IMR-90 (cell line): ENCODE measurements around the gene PMF1. TPM values are rescaled to one million over a fixed set of nuclear protein-coding genes. Genes with fewer than 3 reads are reported as not detected.

Source experiments
- ATAC-seq: fragments of 200-7000 bp; cut with Tn5 transposase; 2 replicates; pipeline ENCODE4 v1.9.1; 2020; ENCODE audit warnings: low read depth, mild to moderate bottlenecking, moderate library complexity
- BruUV-seq: library from RNA; stranded (reverse); fragments of 400-500 nt; replicated peaks from 2 replicates; lab custom pipeline; 2021; lab: Mats Ljungman, UMichigan
- CTCF ChIA-PET: fragments of 300-600 bp; formaldehyde crosslinking; extraction: SDS; loops from one replicate; lab custom pipeline; 2021; ENCODE audit warnings: antibody characterized with exemption; lab: Yijun Ruan, JAX
- POLR2A ChIA-PET: fragments of 300-600 bp; sonication (Branson Sonifier 250); formaldehyde crosslinking; loops from one replicate; lab custom pipeline; 2022; ENCODE audit warnings: antibody characterized with exemption; ENCODE audit not compliant: unreplicated experiment; lab: Charles Lee
- DNase-seq: peaks from one replicate; pipeline ENCODE4 v3.0.0; 2013
- H2AFZ ChIP-seq: replicated peaks from 2 replicates; pipeline ENCODE3; 2013; ENCODE audit warnings: low read length, mild to moderate bottlenecking; ENCODE audit not compliant: poor library complexity
- H2AK5ac ChIP-seq: 2 replicates; pipeline ENCODE4 v1.6.1; 2013; ENCODE audit warnings: low read depth, low read length, inconsistent platforms
- H2AK9ac ChIP-seq: replicated peaks from 2 replicates; pipeline ENCODE3; 2013; ENCODE audit warnings: mild to moderate bottlenecking, low read depth, low read length, moderate library complexity; ENCODE audit not compliant: poor library complexity
- H2BK120ac ChIP-seq: 2 replicates; pipeline ENCODE4 v1.6.1; 2013; ENCODE audit warnings: low read depth, low read length, inconsistent platforms
- H2BK15ac ChIP-seq: 3 replicates; pipeline ENCODE4 v1.6.1; 2013; ENCODE audit warnings: low read depth, low read length, inconsistent platforms
- H2BK20ac ChIP-seq: 2 replicates; pipeline ENCODE4 v1.6.1; 2013; ENCODE audit warnings: low read depth, mild to moderate bottlenecking, inconsistent platforms, low read length, moderate library complexity
- H2BK5ac ChIP-seq: 2 replicates; pipeline ENCODE4 v1.6.1; 2013; ENCODE audit warnings: mild to moderate bottlenecking, low read depth, low read length, inconsistent platforms; ENCODE audit not compliant: poor library complexity, severe bottlenecking
- H3K14ac ChIP-seq: replicated peaks from 2 replicates; pipeline ENCODE4 v1.6.1; 2013; ENCODE audit warnings: low read depth, low read length, inconsistent platforms
- H3K18ac ChIP-seq: 2 replicates; pipeline ENCODE4 v1.6.1; 2013; ENCODE audit warnings: low read depth, low read length, control low read depth
- H3K23ac ChIP-seq: 2 replicates; pipeline ENCODE4 v1.6.1; 2013; ENCODE audit warnings: low read depth, low read length, inconsistent platforms
- H3K27ac ChIP-seq: 2 replicates; pipeline ENCODE4 v1.5.1; 2013; ENCODE audit warnings: mild to moderate bottlenecking, control low read depth, low read length; ENCODE audit not compliant: insufficient read depth
- H3K27me3 ChIP-seq: 2 replicates; pipeline ENCODE4 v1.6.1; 2013; ENCODE audit warnings: low read length; ENCODE audit not compliant: control insufficient read depth, insufficient read depth
- H3K36me3 ChIP-seq: 2 replicates; pipeline ENCODE4 v1.6.1; 2013; ENCODE audit warnings: low read length, mixed read lengths; ENCODE audit not compliant: control insufficient read depth, insufficient read depth
- H3K4ac ChIP-seq: 2 replicates; pipeline ENCODE4 v1.6.1; 2013; ENCODE audit warnings: low read depth, low read length, inconsistent platforms
- H3K4me1 ChIP-seq: 2 replicates; pipeline ENCODE4 v1.6.1; 2013; ENCODE audit warnings: low read length, mixed read lengths; ENCODE audit not compliant: control insufficient read depth, insufficient read depth
- H3K4me2 ChIP-seq: 2 replicates; pipeline ENCODE4 v1.6.1; 2013; ENCODE audit warnings: low read depth, mild to moderate bottlenecking, control low read depth, low read length, moderate library complexity
- H3K4me3 ChIP-seq: 2 replicates; pipeline ENCODE4 v1.5.1; 2013; ENCODE audit warnings: low read depth, mild to moderate bottlenecking, control low read depth, low read length, moderate library complexity; ENCODE audit not compliant: insufficient read depth
- H3K56ac ChIP-seq: 2 replicates; pipeline ENCODE4 v1.6.1; 2013; ENCODE audit warnings: low read length, inconsistent platforms; ENCODE audit not compliant: insufficient read depth; ENCODE audit errors: extremely low read depth
- H3K79me1 ChIP-seq, 2 experiments: 2 replicates each; pipeline ENCODE4 v1.6.1; 2013; ENCODE audit warnings: low read length in 2 of 2, inconsistent platforms in 1 of 2, low read depth in 1 of 2
- H3K9ac ChIP-seq: 2 replicates; pipeline ENCODE4 v1.6.1; 2013; ENCODE audit warnings: low read depth, low read length, control low read depth
- H3K9me1 ChIP-seq: 2 replicates; pipeline ENCODE4 v1.6.1; 2013; ENCODE audit warnings: low read length, inconsistent platforms; ENCODE audit not compliant: insufficient read depth
- H3K9me3 ChIP-seq: 2 replicates; pipeline ENCODE4 v1.6.1; 2013; ENCODE audit warnings: low read length; ENCODE audit not compliant: control insufficient read depth, insufficient read depth
- H4K20me1 ChIP-seq: 2 replicates; pipeline ENCODE4 v1.6.1; 2013; ENCODE audit warnings: low read length, inconsistent platforms; ENCODE audit not compliant: insufficient read depth
- H4K5ac ChIP-seq: 2 replicates; pipeline ENCODE4 v1.6.1; 2013; ENCODE audit warnings: mild to moderate bottlenecking, low read depth, low read length, control low read depth
- H4K8ac ChIP-seq, 2 experiments: 2 replicates each; pipeline ENCODE4 v1.6.1; 2013; ENCODE audit warnings: low read depth in 2 of 2, low read length in 2 of 2, control low read depth in 1 of 2, inconsistent platforms in 1 of 2
- H4K91ac ChIP-seq: 2 replicates; pipeline ENCODE4 v1.6.1; 2013; ENCODE audit warnings: low read depth, low read length, inconsistent platforms; ENCODE audit not compliant: insufficient read depth
- BHLHE40 ChIP-seq: fragments of 150-350 bp; IDR thresholded peaks from 2 replicates; pipeline ENCODE4 v1.6.1; 2016; ENCODE audit warnings: mild to moderate bottlenecking, low read depth, low read length
- CEBPB ChIP-seq: IDR thresholded peaks from 2 replicates; pipeline ENCODE4 v1.6.1; 2012; ENCODE audit warnings: low read depth, low read length, improper control_type of control experiment
- CHD1 ChIP-seq: IDR thresholded peaks from 2 replicates; pipeline ENCODE4 v1.6.1; 2012; ENCODE audit warnings: low read depth, low read length, improper control_type of control experiment
- ELK1 ChIP-seq: fragments of 150-350 bp; IDR thresholded peaks from 2 replicates; pipeline ENCODE4 v1.6.1; 2016; ENCODE audit warnings: low read depth, mild to moderate bottlenecking, low read length, moderate library complexity, borderline replicate concordance
- FOS ChIP-seq: fragments of 150-350 bp; IDR thresholded peaks from 2 replicates; pipeline ENCODE4 v1.6.1; 2016; ENCODE audit warnings: low read depth, low read length
- MAFK ChIP-seq: IDR thresholded peaks from 2 replicates; pipeline ENCODE4 v1.6.1; 2012; ENCODE audit warnings: low read depth, low read length, improper control_type of control experiment
- MAZ ChIP-seq: IDR thresholded peaks from 2 replicates; pipeline ENCODE4 v1.6.1; 2012; ENCODE audit warnings: low read depth, mild to moderate bottlenecking, low read length, improper control_type of control experiment, moderate library complexity, borderline replicate concordance
- MXI1 ChIP-seq: IDR thresholded peaks from 2 replicates; pipeline ENCODE4 v1.6.1; 2012; ENCODE audit warnings: low read depth, mild to moderate bottlenecking, low read length, moderate library complexity, borderline replicate concordance
- NFE2L2 ChIP-seq: fragments of 150-350 bp; IDR thresholded peaks from 2 replicates; pipeline ENCODE4 v1.6.1; 2016; ENCODE audit warnings: low read depth, mild to moderate bottlenecking, low read length
- POLR2A ChIP-seq: IDR thresholded peaks from 2 replicates; pipeline ENCODE4 v1.6.1; 2012; ENCODE audit warnings: mild to moderate bottlenecking, low read depth, low read length
- RAD21 ChIP-seq: IDR thresholded peaks from 2 replicates; pipeline ENCODE4 v1.6.1; 2012; ENCODE audit warnings: low read length, improper control_type of control experiment
- RCOR1 ChIP-seq: IDR thresholded peaks from 2 replicates; pipeline ENCODE4 v1.6.1; 2012; ENCODE audit warnings: mild to moderate bottlenecking, low read length, improper control_type of control experiment; ENCODE audit not compliant: insufficient replicate concordance
- RFX5 ChIP-seq: IDR thresholded peaks from 2 replicates; pipeline ENCODE4 v1.8.0; 2012; ENCODE audit warnings: low read depth, mild to moderate bottlenecking, low read length, moderate library complexity
- SMC3 ChIP-seq: fragments of 150-350 bp; IDR thresholded peaks from 2 replicates; pipeline ENCODE4 v1.6.1; 2016; ENCODE audit warnings: low read depth, mild to moderate bottlenecking, antibody characterized with exemption, low read length, moderate library complexity
- USF2 ChIP-seq: fragments of 150-350 bp; IDR thresholded peaks from 2 replicates; pipeline ENCODE4 v1.6.1; 2017; ENCODE audit warnings: mild to moderate bottlenecking, antibody characterized with exemption, low read length, low read depth
- WGBS, 2 experiments: methylation state at CpG; one replicate each; pipeline versions ENCODE4 v1.1.5 to v1.1.7; 2013; ENCODE audit warnings: missing lambda C conversion rate in 2 of 2; ENCODE audit not compliant: insufficient read length in 1 of 2; ENCODE audit errors: extremely low coverage in 2 of 2; 5-methylcytosine and 5-hydroxymethylcytosine counted together
- dilution Hi-C: fragments of 300-500 bp; cut with HindIII; formaldehyde crosslinking; loops from one replicate; pipeline ENCODE4 v1.14.3; 2018; ENCODE audit warnings: low sequenced_read_pairs; ENCODE audit not compliant: unreplicated experiment
- in situ Hi-C: fragments of 300-500 bp; cut with MboI; formaldehyde crosslinking; loops from 3 replicates; pipeline ENCODE4 v1.14.3; 2019; ENCODE audit warnings: low sequenced_read_pairs, inconsistent platforms, mixed read lengths
- intact Hi-C: fragments of 100-400 bp; cut with micrococcal nuclease; formaldehyde crosslinking; loops from 2 replicates; pipeline ENCODE4 v1.10.0; 2022
- polyA plus RNA-seq, 3 experiments: library from polyadenylated mRNA; depleted of rRNA; stranded (reverse); fragments of >200 nt; gene quantifications; 2 replicates each; pipeline ENCODE4 v1.2.3, GENCODE V29; 2012; ENCODE audit warnings: low replicate concordance in 1 of 3
- total RNA-seq: library from RNA; depleted of rRNA; stranded (reverse); fragments of >200 nt; gene quantifications from 2 replicates; pipeline ENCODE4 v1.2.3, GENCODE V29; 2012
- TF ChIP-seq, protein P1 (sequence below): conservative IDR thresholded peaks from 2 replicates; pipeline ENCODE4 v1.5.1; 2012; ENCODE audit warnings: mild to moderate bottlenecking, low read depth, low read length, improper control_type of control experiment

Gene PMF1
- total and polyA plus RNA-seq, 2 of the 4 experiments (the other 2 are of a cell fraction), result 54.8 to 73.4 TPM

DNA sequence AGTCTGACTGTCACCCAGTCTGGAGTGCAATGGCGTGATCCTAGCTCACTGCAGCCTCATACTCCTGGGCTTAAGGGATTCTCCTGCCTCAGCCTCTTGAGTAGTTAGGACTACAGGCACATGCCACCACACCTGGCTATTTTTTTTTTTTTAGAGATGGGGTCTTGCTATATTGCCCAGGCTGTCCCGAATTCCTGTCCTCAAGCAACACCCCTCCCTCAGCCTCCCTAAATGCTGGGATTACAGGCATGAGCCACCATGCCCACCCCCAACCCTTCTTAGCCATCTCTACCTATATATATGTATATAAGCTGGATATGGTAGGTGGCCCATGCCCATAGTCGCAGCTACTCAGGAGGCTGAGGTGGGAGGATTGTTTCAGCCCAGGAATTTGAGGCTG lies 32.3 kb upstream of the PMF1 start:
- Histone ChIP-seq H3K4ac (no peak overlapping the region), H3K23ac (no peak overlapping the region), H3K9me3 (no peaks in the 10 kb centered on the region), H4K5ac (no peak overlapping the region), H3K27me3 (peaks cover 13% of the 10 kb centered on the region; the same call in 1 of the 2 replicates), H3K18ac (no peak overlapping the region), H2AFZ (no peak overlapping the region), H2AK9ac (no peak overlapping the region), H3K79me1 (no peaks in the 10 kb centered on the region), H3K9ac (no peak overlapping the region), H3K4me1 (no peaks in the 10 kb centered on the region), H4K20me1 (no peaks in the 10 kb centered on the region), H2BK120ac (no peak overlapping the region), H3K56ac (no peak overlapping the region), H3K27ac (no peak overlapping the region), H2BK20ac (no peak overlapping the region), H3K9me1 (no peaks in the 10 kb centered on the region), H3K4me3 (no peak overlapping the region), H4K8ac (no peak overlapping the region), H3K4me2 (no peak overlapping the region), H2BK15ac (no peak overlapping the region), H2AK5ac (no peak overlapping the region), H4K91ac (no peak overlapping the region), H2BK5ac (no peak overlapping the region), H3K36me3 (no peaks in the 10 kb centered on the region), H3K14ac (no peak overlapping the region)
- DNase-seq (no peak), ATAC-seq (no peak)
- no CpG with 5 or more reads among the region's 3 CpGs for WGBS, 2 experiments
- CTCF ChIA-PET, result no interaction called here
- in situ Hi-C loops (no loop called here), dilution Hi-C loops (no loop called here), intact Hi-C loops (no loop called here)
- POLR2A ChIA-PET, result no interaction called here
- TF ChIP-seq, protein P1, sequence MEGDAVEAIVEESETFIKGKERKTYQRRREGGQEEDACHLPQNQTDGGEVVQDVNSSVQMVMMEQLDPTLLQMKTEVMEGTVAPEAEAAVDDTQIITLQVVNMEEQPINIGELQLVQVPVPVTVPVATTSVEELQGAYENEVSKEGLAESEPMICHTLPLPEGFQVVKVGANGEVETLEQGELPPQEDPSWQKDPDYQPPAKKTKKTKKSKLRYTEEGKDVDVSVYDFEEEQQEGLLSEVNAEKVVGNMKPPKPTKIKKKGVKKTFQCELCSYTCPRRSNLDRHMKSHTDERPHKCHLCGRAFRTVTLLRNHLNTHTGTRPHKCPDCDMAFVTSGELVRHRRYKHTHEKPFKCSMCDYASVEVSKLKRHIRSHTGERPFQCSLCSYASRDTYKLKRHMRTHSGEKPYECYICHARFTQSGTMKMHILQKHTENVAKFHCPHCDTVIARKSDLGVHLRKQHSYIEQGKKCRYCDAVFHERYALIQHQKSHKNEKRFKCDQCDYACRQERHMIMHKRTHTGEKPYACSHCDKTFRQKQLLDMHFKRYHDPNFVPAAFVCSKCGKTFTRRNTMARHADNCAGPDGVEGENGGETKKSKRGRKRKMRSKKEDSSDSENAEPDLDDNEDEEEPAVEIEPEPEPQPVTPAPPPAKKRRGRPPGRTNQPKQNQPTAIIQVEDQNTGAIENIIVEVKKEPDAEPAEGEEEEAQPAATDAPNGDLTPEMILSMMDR, result no peak
- TF ChIP-seq CHD1 (no peak), FOS (no peak), SMC3 (no peak), RCOR1 (no peak), MAFK (no peak), RAD21 (no peak), CEBPB (no peak), ELK1 (no peak), USF2 (no peak), MAZ (no peak), RFX5 (no peak), MXI1 (no peak), NFE2L2 (no peak), BHLHE40 (no peak), POLR2A (no peak)
- BruUV-seq, result no TSS peak
